ENCODE results near the gene TIMD4.
"Not testable (repeated sequence)": the region's sequence is repeated elsewhere in the genome, so short reads cannot be mapped to it uniquely, and the experiment has no call there.

Gene TIMD4

DNA sequence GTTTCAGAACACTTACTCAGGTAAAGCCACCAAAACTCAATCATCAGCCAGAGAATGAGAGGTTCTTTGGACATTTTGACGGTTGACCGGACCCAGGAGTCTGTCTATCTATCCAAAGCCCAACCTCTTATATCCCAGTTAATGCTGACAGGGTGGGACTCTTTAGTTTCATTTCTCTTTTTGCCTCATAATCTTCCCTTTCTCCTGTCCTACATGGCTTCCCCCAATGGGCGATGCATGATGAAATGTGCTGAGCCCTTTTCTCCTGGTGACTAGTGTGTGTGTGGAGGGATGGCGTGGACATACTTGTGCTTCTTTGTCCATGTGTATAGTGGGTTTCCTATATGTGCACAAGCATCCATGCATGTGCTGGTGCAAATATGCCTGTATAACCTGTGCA is at the start of gene TIMD4:
TSS of gene TIMD4 (minus strand) at position 102 of the 400 bp plus-strand sequence. CDS start at position 74, 28 bp downstream.
- DNase-seq (ENCODE audit: low read depth in 2 of 2): no peak

DNA sequence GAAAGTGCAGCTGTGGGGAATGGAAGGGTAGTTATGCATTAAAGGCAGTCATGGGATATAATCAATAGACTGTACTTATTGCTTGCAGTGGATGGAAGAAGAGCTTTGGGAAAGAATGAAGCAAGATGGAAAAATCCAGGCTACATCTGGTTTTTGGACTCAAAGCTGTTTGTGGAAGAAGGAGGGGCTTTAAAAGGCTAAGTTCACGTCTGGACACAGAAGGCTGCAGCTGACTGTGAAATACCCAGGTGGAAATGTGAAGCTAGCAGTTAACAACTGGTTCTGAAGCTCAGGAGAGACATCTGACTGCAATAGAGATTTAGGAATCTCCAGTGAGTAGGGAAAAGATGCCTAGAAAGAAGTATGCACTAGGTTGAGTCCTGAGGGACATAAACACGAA is 43.2 kb upstream of the TIMD4 start:
- no peak for DNase-seq (ENCODE audit: low read depth in 2 of 2)

DNA sequence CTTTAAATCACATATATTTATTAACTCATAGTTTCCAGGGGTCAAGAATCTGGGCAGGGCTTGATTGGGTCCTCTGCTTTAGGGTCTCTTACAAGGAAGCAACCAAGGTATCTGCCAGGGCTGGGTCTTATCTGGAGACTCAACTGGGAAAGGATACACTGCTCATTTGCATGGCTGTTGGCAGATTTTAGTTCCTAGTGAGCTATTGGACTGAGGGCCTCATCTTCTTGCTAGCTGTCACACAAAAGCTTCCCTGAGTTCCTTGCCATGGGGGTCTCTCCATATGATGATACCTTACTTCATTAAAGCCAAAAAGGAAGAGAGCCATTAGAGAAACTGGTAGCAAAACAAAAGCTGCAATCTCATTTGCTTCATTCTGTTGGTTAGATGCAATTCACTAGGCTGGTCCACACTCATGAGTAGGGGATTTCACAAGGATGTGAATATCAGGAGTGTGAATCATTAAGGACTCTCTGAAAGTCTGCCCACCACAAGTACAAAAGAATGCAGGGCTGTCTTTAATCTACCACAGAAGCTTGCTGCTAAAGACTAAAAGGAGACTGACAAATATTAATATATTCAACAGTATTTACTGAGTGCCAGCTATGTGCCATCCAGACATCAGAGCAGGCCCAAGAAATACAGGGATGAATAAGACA is 42.0 kb upstream of the TIMD4 start:
- no peak for DNase-seq (ENCODE audit: low read depth in 2 of 2)

DNA sequence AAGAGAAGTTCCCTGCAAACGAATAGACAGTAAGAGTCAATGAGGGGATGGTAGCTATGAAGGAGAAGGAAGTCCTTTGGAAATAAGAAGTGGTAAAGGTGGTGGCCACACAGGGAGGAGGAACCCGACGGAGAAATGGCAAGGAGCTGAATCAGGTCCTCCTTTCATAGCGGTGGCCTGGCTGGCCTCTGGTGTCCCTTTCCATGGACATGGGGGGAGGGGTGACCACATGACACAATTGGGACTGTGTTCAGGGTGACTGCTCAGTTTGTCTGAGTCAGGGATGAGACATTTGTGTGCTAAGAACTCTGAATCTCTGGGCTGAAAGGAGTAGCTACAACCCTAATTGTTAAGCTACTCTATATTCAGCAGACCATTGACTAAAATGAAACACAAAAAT is 28.7 kb upstream of the TIMD4 start:
- DNase-seq (ENCODE audit: low read depth in 2 of 2): no peak

DNA sequence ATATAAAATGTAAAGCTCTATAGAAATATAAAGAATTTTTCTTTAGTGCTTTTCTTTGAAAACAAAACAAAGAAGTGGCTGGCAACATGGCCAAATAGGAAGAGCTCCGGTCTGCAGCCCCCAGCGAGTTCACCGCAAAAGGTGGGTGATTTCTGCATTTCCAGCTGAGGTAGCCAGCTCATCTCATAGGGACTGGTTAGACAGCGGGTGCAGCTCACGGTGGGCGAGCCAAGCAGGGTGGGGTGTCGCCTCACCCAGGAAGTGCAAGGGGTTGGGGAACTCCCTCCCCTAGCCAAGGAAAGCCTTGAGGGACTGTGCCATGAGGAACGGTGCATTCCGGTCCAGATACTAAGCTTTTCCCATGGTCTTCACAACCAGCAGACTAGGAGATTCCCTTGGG is 21.0 kb upstream of the TIMD4 start:
- no peak for DNase-seq (ENCODE audit: low read depth in 2 of 2)

DNA sequence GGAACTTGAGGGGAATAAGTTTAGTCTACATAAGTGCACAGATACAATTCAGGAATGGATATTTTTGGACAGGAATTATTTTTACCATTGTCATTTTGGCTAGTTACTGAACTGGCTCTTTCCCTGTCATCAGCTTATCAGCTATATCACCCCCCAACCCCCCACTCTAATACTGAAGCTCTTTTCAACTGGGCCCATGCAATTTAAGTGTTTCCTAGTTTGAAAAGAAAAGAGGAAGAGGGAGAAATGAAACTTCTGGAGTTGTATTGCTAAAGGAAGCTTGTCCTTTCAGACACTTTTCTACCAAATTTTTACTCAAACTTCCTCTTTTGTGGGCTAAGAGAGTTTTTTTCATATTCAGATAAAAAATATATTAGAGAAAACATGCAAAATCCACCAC is 18.5 kb upstream of the TIMD4 start:
- DNase-seq (ENCODE audit: low read depth in 2 of 2): no peak

DNA sequence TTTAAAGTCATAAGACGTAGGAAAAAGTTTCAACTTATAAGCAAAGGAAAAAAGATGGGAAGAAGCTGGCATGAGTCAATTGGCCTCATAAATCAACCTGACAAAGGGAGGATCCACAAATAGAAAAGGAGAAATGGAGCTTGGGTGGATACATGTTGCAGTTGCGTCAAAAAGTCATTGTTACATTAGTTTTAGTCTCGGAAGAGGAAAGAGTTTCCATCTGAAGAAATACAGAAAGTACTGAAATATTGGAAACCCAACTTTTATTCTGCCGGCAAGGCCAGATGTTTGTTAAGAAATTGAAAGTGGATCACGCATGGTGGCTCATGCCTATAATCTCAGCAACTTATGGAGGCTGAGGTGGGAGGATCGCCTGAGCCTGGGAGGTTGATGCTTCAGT is 11.3 kb upstream of the TIMD4 start:
- no peak for DNase-seq (ENCODE audit: low read depth in 2 of 2)

DNA sequence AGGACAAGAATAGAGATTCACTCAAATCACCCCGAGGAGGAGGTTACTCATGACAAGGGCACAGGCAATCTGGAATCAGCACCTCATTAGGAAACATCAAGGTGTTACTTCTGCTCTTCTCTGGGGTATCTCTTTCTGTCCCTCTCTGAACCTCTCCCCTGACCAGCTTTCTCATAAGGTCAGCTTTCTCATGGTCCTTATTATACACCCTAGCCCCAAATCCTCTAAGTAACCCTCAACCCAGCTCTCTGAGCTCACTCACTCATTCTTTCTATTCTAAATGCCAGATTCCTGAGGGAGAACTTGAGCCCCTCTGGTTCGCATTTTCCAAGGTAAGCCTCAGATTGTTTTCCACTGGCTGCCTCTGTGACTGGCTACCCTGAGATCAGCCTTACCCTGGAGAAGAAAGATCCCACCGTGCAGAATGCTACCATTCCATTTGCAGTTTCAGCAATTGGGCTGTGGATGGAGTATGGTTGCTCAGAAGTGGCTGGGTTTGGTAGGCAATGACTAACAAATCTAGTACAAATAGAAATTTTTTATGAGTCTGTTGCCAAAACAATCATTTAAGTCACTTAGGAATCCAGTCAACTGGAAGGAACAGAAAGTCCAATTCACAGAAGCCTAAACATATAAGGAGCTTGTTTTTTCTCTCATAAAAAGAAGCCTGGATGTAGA is 9.0 kb upstream of the TIMD4 start:
- DNase-seq (ENCODE audit: low read depth in 2 of 2): no peak

DNA sequence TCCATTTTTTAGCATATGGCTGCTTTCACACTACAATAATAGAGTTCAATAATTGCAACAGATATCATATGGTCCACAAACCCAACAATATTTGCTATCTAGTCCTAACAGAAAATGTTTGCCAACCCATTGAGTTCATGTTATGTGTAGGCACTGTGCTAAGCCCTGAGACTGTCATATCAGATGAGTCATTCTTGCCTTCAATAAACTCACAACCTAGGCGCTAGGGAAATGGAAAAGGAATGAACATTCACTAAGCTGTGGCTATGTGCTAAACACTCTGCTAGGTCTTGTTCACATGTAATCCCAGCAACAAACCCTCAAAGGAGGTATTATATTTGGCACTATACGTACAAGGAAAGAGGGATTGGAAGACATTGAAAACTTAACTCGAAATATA is 8.4 kb upstream of the TIMD4 start:
- no peak for DNase-seq (ENCODE audit: low read depth in 2 of 2)

DNA sequence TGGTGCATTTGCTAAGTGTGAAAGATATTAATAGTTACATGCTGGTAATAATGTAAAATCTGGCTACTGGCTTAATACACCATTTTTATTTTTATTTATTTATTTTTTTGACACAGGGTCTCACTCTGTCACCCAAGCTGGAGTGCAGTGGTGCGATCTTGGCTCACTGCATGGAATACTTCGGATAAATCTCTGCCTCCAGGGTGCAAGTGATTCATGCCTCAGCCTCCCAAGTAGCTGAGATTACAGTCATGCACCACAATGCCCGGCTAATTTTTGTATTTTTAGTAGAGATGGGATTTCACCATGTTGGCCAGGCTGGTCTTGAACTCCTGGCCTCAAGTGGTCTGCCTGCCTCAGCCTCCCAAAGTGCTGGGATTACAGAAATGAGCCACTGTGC is 4.4 kb upstream of the TIMD4 start:
- DNase-seq (ENCODE audit: low read depth in 2 of 2): not testable (repeated sequence)

DNA sequence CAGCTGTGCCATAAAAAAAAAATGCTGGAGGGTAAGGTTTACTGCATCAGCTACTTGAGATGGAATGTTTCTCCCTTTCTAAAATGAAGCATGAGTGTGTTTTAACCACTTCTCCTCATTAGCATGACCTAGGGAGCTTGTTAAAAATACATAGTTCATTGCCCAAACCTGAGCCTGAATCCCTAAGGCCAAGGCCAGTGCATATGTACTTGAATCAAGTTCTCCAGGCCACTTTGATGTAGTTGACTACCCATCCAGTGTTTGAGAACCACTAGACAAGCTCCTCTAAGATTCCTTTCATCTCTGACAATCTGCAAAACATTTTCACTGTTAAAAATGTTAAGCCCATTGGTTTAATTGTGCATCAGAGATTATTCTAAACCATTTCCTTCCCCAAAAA is 6.7 kb downstream of the TIMD4 start:
- DNase-seq (ENCODE audit: low read depth in 2 of 2): no peak

DNA sequence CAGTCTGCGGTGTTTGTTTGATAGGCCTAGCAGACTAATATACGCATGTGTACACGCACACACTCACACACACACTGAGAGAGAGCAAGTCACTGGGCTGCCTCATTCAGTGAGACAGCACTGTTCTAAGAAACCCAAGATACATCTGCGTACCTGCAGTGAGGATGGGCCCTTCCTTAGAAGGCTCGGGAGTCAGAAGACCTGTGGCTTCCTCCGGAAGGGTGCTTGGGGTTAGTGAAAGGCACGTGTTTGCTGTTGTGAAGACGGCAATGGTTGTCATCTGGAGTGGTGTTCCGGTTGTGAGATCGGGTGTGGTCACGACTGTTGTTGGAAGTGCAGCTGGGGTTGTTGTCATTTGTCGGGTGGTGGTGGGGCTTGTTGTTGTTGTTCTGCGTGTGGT is 11.7 kb downstream of the TIMD4 start:
- DNase-seq (ENCODE audit: low read depth in 2 of 2): no peak

DNA sequence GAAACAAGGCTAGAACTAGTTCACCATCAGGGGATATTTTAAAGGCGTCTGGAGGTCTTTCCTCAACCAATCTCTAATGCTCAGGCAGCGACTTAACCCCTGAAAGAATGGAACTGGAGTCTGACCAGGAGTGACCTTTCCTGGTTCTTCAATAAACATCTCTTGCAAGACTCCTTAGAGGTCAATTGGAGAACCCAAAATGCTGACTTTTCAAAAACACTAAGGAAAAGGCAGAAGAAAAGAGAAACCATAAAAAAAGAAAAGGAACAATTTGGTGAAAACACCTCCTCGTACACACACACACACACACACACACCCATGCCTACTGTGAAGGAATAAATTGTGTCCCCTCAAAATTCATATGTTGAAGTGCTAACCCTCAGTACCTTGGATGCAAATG is 12.3 kb downstream of the TIMD4 start:
- DNase-seq (ENCODE audit: low read depth in 2 of 2): no peak

DNA sequence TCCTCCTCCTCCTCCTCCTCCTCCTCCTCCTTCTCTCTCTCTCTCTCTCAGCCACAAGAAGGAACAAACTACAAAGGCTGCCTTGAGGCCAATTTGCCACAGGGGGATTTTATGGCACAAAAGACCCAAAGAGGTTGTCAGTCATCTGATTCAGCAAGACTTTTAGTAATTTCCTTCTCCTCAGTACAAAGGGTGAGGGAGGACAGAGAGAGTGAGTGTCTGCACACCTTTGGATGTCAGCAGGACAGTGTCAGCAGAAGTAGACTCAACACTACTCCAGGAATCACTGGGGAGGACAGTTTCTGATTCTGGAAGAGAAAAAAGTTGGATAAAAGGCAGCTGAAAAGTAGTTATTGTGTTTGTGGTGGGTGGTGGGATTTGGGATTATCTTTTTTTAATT is 13.6 kb downstream of the TIMD4 start:
- DNase-seq (ENCODE audit: low read depth in 2 of 2): no peak

DNA sequence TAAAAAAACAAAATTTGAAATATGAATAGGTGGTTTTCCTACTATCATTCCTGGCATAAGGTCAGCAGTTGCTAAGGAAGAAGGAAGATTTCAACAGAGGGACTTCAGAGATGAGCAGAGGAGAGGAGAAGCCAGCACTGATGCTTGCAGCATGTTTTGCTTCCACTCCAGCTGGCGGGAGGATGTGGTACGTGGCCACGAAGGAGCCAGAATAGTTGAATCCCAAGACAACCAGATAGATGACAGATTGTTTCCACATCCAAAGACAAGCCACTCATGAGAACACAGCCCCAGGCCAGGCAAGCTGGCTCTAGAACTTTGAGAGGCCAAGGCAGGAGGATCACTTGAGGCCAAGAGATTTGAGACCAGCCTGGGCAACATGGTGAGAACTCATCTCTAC is 15.1 kb downstream of the TIMD4 start:
- DNase-seq (ENCODE audit: low read depth in 2 of 2): peak in 1 of 2 donors; percentile 13

DNA sequence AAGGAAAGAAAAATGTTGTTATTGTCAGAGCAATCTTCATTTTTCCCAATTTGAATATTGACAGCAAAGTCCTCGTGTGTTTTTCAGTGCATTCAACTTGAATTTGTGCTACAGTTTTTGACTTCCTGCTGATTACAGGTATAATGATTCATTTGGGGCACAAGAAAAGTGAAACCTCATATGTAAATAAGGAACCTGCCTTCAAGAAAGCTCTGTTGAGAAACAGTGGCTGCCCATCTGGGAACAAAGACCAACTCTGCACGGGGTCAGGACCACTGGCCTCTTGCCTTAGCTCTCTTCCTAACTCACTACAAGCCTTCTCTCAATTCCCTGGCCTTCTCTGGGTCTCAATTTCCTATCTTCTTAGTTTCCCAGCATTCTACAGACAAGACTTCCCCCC is 21.0 kb downstream of the TIMD4 start:
- no peak for DNase-seq (ENCODE audit: low read depth in 2 of 2)

DNA sequence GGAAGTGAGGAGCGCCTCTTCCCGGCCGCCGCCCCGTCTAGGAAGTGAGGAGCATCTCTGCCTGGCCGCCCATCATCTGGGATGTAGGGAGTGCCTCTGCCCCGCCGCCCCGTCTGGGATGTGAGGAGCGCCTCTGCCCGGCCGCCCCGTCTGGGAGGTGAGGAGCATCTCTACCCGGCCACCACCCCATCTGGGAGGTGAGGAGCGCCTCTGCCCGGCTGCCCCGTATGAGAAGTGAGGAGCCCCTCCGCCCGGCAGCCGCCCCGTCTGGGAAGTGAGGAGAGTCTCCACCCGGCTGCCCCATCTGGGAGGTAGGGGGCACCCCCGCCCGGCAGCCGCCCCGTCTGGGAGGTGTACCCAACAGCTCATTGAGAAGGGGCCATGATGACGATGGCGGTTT is 22.6 kb downstream of the TIMD4 start:
- DNase-seq (ENCODE audit: low read depth in 2 of 2): not testable (repeated sequence)

DNA sequence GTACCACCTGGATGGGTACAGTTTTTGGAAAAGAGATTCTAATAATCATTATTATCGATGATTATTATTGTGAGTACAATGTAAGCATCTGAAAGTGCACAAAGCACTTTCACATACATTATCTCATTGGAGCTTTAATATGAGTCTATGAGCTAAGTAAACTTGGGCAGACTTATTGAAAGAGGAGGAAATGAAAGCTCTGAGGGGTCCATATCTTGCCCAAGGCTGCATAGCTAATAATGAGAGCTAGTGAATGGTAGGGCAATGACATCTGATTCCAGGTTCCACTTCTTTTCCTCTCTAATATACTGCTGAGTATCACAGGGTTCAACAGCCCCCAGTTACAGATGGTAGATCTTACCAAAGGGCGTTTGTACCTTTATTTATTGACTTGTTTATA is 26.1 kb downstream of the TIMD4 start:
- no peak for DNase-seq (ENCODE audit: low read depth in 2 of 2)

DNA sequence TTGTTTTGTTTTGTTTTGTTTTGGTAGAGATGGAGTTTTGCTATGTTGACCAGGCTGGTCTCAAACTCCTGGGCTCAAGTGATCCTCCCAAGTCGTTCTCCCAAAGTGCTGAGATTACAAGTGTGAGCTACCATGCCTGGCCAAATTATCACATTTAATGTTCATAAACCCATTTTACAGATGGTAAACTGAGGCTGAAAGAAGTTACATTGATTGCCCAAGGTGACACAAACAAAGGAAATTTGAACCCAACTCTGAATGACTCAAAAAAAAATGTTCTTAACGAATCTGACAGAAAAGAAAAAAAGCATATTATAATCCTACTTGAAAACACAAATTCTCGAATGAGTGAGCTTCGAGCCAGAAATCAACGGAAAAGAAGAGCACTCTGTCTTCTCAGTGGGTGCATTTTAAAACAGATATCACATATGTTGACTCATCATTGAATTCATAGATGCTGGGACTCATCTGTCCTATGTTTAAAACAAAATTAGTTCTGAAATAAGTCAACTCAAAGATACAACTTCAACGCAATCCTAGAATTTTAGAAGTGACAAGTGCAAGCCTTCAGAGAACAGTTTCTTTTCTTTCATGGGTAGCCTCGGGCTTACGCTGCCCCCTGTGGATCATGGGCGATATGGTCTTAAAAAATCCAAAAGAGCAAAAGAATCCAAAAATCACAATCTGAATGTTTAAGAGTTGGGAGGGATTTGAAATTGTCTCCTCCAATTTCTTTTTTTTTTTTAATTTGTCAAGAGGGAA is 28.4 kb downstream of the TIMD4 start:
- peak; percentile 32 to 51 for DNase-seq (ENCODE audit: low read depth in 2 of 2)

DNA sequence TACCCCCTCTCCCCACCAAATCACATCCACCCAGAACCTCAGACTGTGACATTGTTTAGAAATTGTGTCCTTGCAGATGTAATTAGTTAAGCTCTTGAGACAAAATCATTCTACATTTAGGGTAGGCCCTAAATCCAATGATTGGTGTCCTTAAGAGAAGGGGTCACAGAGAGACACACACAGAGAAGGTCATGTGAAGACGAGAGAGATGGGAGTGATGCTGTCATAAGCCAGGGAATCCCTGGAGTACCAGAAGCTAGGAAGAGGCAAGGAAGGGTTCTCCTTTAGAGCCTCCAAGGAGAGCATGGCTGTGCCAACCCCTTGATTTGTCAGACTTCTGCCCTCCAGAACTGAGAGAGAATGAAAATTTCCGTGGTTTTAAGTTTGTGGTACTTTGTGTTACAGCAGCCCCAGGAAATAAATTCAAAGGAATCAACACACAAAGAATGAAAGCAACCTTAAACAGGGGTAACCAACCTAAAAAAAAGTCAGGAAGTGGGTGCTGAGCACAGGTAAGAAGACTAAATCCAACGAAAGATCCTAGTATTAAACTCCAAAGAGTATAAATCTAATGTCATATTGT is 33.6 kb downstream of the TIMD4 start:
- DNase-seq (ENCODE audit: low read depth in 2 of 2): no peak

DNA sequence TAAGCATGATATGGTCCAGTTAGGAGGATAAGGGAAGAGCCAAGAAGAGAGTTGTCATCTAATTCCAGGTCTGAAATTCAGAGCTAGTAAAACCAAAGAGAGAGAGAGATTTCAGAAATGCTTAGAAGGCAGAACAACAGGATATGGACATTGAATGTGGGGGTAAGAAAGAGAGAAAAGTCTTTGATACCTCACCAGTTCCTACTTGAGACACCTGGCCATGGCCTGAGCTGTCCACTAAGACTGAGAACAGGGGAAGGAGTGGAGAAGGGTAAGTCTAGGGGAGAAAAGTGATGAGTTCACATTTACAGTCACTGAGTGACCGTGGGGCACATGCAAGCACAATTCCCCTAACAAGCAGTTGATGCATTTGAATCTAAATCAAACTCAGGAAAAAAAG is 35.5 kb downstream of the TIMD4 start:
- no peak for DNase-seq (ENCODE audit: low read depth in 2 of 2)

DNA sequence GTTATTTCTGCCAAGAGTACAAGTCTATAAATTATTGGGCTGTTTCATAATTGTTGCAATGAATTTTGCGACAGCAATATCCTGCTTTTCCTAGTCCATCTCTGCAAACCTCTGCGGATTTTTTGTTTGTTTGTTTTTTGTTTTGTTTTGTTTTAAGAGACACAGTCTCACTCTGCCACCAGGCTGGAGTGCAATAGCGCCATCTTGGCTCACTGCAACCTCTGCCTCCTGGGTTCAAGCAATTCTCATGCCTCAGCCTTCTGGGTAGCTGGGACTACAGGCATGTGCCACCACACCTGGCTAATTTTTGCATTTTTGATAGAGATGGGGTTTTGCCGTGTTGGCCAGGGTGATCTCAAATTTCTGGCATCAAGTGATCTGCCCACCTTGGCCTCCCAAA is 37.3 kb downstream of the TIMD4 start:
- not testable (repeated sequence) for DNase-seq (ENCODE audit: low read depth in 2 of 2)

Measured in stimulated activated CD8-positive, alpha-beta memory T cell treated with anti-CD3 and anti-CD28 coated beads, Interleukin-2, amount 100 ng/mL, for 48 hours (primary cell).